ENCODE measurements around the gene ZNF507.

The ZNF507 gene

DNA sequence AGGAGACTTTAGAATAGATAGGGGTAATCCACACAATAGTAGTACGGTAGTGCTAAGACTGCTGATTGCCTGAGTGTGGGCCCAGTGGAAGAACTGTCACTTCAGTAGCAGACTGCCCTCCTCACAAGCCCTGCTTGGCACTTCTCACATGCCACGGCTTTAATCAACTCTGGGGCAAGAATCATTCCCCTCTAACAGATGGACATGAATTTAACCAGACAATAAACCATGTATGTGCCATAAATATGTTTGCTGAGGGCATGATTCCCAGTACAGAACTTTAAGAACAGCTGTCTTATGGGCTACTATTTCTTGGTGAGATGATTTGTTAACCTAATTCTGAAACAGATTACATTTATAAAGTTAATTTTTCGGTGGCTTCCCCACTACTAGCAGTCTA is 82.1 kb downstream of the ZNF507 start:
- no peak overlapping the region for H3K27ac Mint-ChIP-seq
- no peaks in the 10 kb centered on the region for H3K27me3 Mint-ChIP-seq
- peaks cover 17% of the 10 kb centered on the region for H3K36me3 Mint-ChIP-seq (ENCODE audit: low read depth)
- no peak for DNase-seq
- no peaks in the 10 kb centered on the region for H3K4me1 Mint-ChIP-seq (ENCODE audit: low read depth)
- H3K4me3 Mint-ChIP-seq, result no peak overlapping the region
- no peaks in the 10 kb centered on the region for H3K9me3 Mint-ChIP-seq

DNA sequence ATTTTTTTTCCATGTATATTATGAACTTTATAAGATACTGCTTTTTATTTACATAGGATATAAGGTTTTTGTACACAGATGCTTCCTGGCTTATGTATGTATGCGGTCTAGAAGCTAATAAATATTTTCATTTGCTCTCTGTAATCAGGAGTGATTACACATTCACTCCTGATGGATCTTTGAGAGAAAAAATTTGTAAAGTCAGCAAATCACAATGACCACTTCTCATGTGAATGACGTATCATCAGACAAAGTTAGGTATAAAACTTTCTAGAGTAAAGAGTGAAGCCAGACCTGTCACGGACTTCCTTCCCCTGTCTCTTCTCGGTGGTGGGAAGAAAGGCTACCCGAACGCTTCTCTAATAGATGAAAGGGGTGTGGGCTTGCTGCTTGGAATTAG is 91.3 kb downstream of the ZNF507 start:
- Mint-ChIP-seq H3K9me3 (no peaks in the 10 kb centered on the region), H3K27ac (no peak overlapping the region), H3K4me1 (ENCODE audit: low read depth) (no peaks in the 10 kb centered on the region), H3K27me3 (no peaks in the 10 kb centered on the region), H3K36me3 (ENCODE audit: low read depth) (peaks cover 58% of the 10 kb centered on the region), H3K4me3 (no peak overlapping the region)
- DNase-seq, result no peak

GRCh38 chr19:32437096-32437495 is 91.7 kb downstream of the ZNF507 start:
- peaks cover 60% of the 10 kb centered on the region for H3K36me3 Mint-ChIP-seq (ENCODE audit: low read depth)

More at GRCh38 chr19:32437096-32437495, 91.7 kb downstream of the ZNF507 start:
- H3K27me3 Mint-ChIP-seq, result no peaks in the 10 kb centered on the region
- no peak overlapping the region for H3K27ac Mint-ChIP-seq
- no peaks in the 10 kb centered on the region for H3K4me1 Mint-ChIP-seq (ENCODE audit: low read depth)
- H3K9me3 Mint-ChIP-seq, result no peaks in the 10 kb centered on the region
- no peak overlapping the region for H3K4me3 Mint-ChIP-seq
- no peak for DNase-seq
